D721Med (cell line): ENCODE data around the gene OTUB1.
A peak's percentile ranks its signal among the peaks of the same experiment; 100 is the strongest.

ENCODE experiments used
- DNase-seq: peaks from one replicate; pipeline ENCODE4 v3.0.0; 2011; ENCODE audit warnings: low spot score; ENCODE audit not compliant: insufficient read length
- FAIRE-seq: peaks from 2 replicates; lab custom pipeline; 2011; peaks lifted over from hg19 to GRCh38; lab: Jason Lieb, UNC
- CTCF ChIP-seq: IDR thresholded peaks from 2 replicates; pipeline ENCODE4 v1.5.1; 2012; ENCODE audit warnings: mild to moderate bottlenecking, control low read depth; ENCODE audit not compliant: insufficient read depth; ENCODE audit errors: missing control alignments

OTUB1 gene

DNA sequence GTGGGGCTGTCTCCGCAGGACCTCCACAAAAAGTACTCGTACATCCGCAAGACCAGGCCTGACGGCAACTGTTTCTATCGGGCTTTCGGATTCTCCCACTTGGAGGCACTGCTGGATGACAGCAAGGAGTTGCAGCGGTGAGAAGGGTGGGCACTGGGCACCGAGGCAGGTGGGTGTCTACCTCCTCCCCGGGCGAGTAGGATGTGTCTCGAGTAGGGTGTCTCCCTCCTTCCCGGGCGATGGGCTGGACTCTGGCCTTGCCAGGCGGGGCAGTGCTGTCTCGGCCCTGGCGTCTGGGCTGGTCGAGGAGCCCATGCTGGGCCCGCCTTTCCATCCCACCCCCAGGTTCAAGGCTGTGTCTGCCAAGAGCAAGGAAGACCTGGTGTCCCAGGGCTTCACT, 10.3 kb downstream of the OTUB1 start:
- TF ChIP-seq CTCF, result no peak
- no peak for FAIRE-seq
- no peak for DNase-seq

DNA sequence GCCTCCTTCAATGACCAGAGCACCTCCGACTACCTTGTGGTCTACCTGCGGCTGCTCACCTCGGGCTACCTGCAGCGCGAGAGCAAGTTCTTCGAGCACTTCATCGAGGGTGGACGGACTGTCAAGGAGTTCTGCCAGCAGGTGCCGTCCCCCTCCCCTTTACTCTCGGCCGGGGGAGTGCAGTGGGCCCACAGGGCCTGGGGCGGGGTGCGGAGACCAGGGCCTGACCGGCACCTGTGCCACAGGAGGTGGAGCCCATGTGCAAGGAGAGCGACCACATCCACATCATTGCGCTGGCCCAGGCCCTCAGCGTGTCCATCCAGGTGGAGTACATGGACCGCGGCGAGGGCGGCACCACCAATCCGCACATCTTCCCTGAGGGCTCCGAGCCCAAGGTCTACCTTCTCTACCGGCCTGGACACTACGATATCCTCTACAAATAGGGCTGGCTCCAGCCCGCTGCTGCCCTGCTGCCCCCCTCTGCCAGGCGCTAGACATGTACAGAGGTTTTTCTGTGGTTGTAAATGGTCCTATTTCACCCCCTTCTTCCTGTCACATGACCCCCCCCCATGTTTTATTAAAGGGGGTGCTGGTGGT, 11.0 kb downstream of the OTUB1 start:
- TF ChIP-seq CTCF, result no peak
- DNase-seq, result no peak
- no peak for FAIRE-seq

DNA sequence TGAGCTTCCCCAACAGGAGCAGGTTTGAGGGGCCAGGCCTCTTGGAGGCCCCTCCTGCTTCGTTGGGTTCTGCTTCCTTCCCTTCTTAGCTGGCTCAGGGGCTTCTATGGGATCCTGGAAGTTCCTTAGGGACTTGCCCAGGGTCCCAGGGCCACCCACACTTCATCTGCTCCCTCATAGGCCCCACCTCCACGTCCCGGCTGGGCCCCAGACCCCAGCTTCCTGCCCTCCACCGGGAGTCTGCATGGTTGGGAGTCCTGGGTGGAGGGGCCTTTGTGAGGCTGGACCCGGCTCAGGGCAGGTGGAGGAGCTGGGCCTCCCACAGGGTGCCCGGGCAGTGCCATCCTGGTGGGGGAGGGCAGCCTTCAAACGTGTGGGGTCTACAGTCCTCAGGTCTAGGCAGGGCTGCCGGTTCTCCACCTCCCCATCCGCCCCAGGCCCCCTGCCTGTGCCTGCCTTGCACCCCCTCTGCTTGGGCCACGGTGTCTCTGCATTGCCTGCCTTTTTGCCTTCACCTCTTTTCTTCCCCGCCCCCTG, 11.6 kb downstream of the OTUB1 start:
- FAIRE-seq (no peak), DNase-seq (no peak)
- no peak for TF ChIP-seq CTCF

- FAIRE-seq, result no peak
- TF ChIP-seq CTCF, result no peak
- no peak for DNase-seq
Measured at GRCh38 chr11:63998558-63999348, 12.5 kb downstream of the OTUB1 start.

GRCh38 chr11:63999349-64000025, 13.2 kb downstream of the OTUB1 start:
- TF ChIP-seq CTCF, result no peak
- no peak for DNase-seq
- FAIRE-seq, result no peak

DNA sequence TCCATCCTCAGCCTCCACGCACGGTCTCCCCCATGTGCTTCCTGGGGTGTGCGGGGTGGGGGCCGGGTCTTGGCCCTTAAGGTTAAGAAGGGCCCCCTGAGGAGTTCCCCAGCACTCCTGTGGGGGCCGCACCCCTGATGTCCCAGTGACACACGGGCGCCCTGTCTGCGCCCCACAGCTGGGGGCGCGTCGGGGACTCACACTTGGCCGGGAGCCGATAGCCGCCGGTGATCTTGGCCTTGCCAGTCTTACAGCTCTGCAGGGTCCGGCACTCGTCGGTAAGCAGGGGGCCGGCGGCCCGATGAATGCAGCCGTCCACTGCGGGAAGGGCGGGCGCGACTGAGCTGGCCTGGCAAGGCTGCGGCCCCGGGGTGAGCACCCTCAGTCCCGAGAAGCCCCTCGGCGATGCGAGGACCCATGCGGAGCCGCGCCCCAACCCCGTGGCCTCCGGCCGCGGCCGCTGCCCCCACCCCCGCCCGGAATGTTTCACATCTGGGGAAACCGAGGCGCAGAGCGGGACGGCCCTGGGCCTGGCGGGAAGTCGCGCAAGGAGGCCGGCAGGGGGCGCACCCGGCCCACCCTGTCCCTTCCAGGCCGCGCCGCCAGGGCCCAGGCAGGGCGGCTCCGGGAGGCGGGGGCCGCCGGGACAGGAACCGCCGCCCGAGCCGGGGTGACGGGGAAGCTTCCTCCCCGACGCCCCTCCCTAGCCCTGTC, 13.9 kb downstream of the OTUB1 start:
- DNase-seq (no peak), FAIRE-seq (no peak)
- TF ChIP-seq CTCF, result peak; percentile 41
